ENCODE data around the gene ZNHIT1. TPM values are rescaled to one million over a fixed set of nuclear protein-coding genes. Genes with fewer than 3 reads are reported as not detected.

Gene ZNHIT1
- total RNA-seq, 1 experiment from 2014 or later: 69.7 TPM

- no peaks in the 10 kb centered on the region for H3K27me3 ChIP-seq (ENCODE audit: control insufficient read depth, insufficient read depth, low read length)
- in situ Hi-C loops (cut with HindIII; ENCODE audit: low pct_unique_long_range_greater_than_20kb, low sequenced_read_pairs) (no loop called here), intact Hi-C loops (cut with micrococcal nuclease; ENCODE audit: unreplicated experiment) (no loop called here)
- no peaks in the 10 kb centered on the region for H3K9me3 ChIP-seq (ENCODE audit: control insufficient read depth, insufficient read depth, low read depth, low read length)
- TF ChIP-seq REST (IDR thresholded peaks at IDR 0.05; ENCODE audit: insufficient read depth in 1 of 2, low read depth in 2 of 2, low read length in 1 of 2): no peak
- TF ChIP-seq CTCF (IDR thresholded peaks at IDR 0.05): no peak
- no peak for TF ChIP-seq TCF7L2 (IDR thresholded peaks at IDR 0.05; ENCODE audit: low read depth, low read length)
- no peak for TF ChIP-seq POLR2AphosphoS5 (IDR thresholded peaks at IDR 0.05; ENCODE audit: low read depth, low read length)
- no peak for TF ChIP-seq SIN3A (IDR thresholded peaks at IDR 0.05; ENCODE audit: borderline replicate concordance, insufficient read depth, low read depth, low read length)
- ChIA-PET POLR2A (interaction anchor here (0.6 kb wide), 1 partner anchor 8 kb away, joined by 7 read pairs; no protein-coding TSS in a partner anchor), CTCF (no interaction called here)
- H3K27ac ChIP-seq (ENCODE audit: low read length): no peak overlapping the region
- H3K4me3 ChIP-seq (ENCODE audit: low read depth in 2 of 2, low read length in 2 of 2): no peak overlapping the region
- no peaks in the 10 kb centered on the region for H3K36me3 ChIP-seq (ENCODE audit: control insufficient read depth, insufficient read depth, low read length)
- H3K4me1 ChIP-seq (ENCODE audit: control insufficient read depth, insufficient read depth, low read length): no peaks in the 10 kb centered on the region
- BruUV-seq (replicated peaks): no TSS peak
- no peak for DNase-seq (ENCODE audit: low read depth, low spot score)
- ATAC-seq: no peak
Measured at GRCh38 chr7:101186844-101187428, 31.0 kb upstream of the ZNHIT1 start.

- ATAC-seq: no peak
- ChIA-PET POLR2A (no interaction called here), CTCF (no interaction called here)
- BruUV-seq (replicated peaks): no TSS peak
- intact Hi-C loops (cut with micrococcal nuclease; ENCODE audit: unreplicated experiment): no loop called here
- Histone ChIP-seq H3K36me3 (ENCODE audit: control insufficient read depth, insufficient read depth, low read length) (no peaks in the 10 kb centered on the region), H3K9me3 (ENCODE audit: control insufficient read depth, insufficient read depth, low read depth, low read length) (no peaks in the 10 kb centered on the region), H3K4me3 (ENCODE audit: low read depth in 2 of 2, low read length in 2 of 2) (no peak overlapping the region), H3K27me3 (ENCODE audit: control insufficient read depth, insufficient read depth, low read length) (no peaks in the 10 kb centered on the region), H3K27ac (ENCODE audit: low read length) (no peak overlapping the region), H3K4me1 (ENCODE audit: control insufficient read depth, insufficient read depth, low read length) (no peaks in the 10 kb centered on the region)
- in situ Hi-C loops (cut with HindIII; ENCODE audit: low pct_unique_long_range_greater_than_20kb, low sequenced_read_pairs): no loop called here
- TF ChIP-seq POLR2AphosphoS5 (IDR thresholded peaks at IDR 0.05; ENCODE audit: low read depth, low read length): no peak
- TF ChIP-seq SIN3A (IDR thresholded peaks at IDR 0.05; ENCODE audit: borderline replicate concordance, insufficient read depth, low read depth, low read length): no peak
- no peak for DNase-seq (ENCODE audit: low read depth, low spot score)
Measured at GRCh38 chr7:101189109-101189508, 28.9 kb upstream of the ZNHIT1 start.

GRCh38 chr7:101195884-101196283 is 22.1 kb upstream of the ZNHIT1 start:
- ATAC-seq (no peak), DNase-seq (ENCODE audit: low read depth, low spot score) (no peak)
- in situ Hi-C loops (cut with HindIII; ENCODE audit: low pct_unique_long_range_greater_than_20kb, low sequenced_read_pairs): no loop called here
- peaks cover 3% of the 10 kb centered on the region; the same call in 1 of the 2 replicates for H3K4me1 ChIP-seq (ENCODE audit: control insufficient read depth, insufficient read depth, low read length)
- ChIA-PET CTCF (interaction anchor here (1.0 kb wide), 1 partner anchor 21 kb away, joined by 7 read pairs; no protein-coding TSS in a partner anchor), POLR2A (no interaction called here)
- H3K4me3 ChIP-seq (ENCODE audit: low read depth in 2 of 2, low read length in 2 of 2): no peak overlapping the region
- no peaks in the 10 kb centered on the region for H3K36me3 ChIP-seq (ENCODE audit: control insufficient read depth, insufficient read depth, low read length)
- no peak overlapping the region for H3K27ac ChIP-seq (ENCODE audit: low read length)
- intact Hi-C loops (cut with micrococcal nuclease; ENCODE audit: unreplicated experiment): no loop called here
- BruUV-seq (replicated peaks): no TSS peak
- H3K27me3 ChIP-seq (ENCODE audit: control insufficient read depth, insufficient read depth, low read length): no peaks in the 10 kb centered on the region
- TF ChIP-seq POLR2AphosphoS5 (IDR thresholded peaks at IDR 0.05; ENCODE audit: low read depth, low read length) (no peak), SIN3A (IDR thresholded peaks at IDR 0.05; ENCODE audit: borderline replicate concordance, insufficient read depth, low read depth, low read length) (no peak), TCF7L2 (IDR thresholded peaks at IDR 0.05; ENCODE audit: low read depth, low read length) (no peak), REST (IDR thresholded peaks at IDR 0.05; ENCODE audit: insufficient read depth in 1 of 2, low read depth in 2 of 2, low read length in 1 of 2) (no peak), CTCF (IDR thresholded peaks at IDR 0.05) (no peak)
- H3K9me3 ChIP-seq (ENCODE audit: control insufficient read depth, insufficient read depth, low read depth, low read length): no peaks in the 10 kb centered on the region
